NCI-H1048 (cell line): Measurements from ENCODE around the gene RIMBP2.

Experiments
- DNase-seq: peaks from one replicate; lab custom pipeline; 2025; lab: John Stamatoyannopoulos, UW

The RIMBP2 gene

DNA sequence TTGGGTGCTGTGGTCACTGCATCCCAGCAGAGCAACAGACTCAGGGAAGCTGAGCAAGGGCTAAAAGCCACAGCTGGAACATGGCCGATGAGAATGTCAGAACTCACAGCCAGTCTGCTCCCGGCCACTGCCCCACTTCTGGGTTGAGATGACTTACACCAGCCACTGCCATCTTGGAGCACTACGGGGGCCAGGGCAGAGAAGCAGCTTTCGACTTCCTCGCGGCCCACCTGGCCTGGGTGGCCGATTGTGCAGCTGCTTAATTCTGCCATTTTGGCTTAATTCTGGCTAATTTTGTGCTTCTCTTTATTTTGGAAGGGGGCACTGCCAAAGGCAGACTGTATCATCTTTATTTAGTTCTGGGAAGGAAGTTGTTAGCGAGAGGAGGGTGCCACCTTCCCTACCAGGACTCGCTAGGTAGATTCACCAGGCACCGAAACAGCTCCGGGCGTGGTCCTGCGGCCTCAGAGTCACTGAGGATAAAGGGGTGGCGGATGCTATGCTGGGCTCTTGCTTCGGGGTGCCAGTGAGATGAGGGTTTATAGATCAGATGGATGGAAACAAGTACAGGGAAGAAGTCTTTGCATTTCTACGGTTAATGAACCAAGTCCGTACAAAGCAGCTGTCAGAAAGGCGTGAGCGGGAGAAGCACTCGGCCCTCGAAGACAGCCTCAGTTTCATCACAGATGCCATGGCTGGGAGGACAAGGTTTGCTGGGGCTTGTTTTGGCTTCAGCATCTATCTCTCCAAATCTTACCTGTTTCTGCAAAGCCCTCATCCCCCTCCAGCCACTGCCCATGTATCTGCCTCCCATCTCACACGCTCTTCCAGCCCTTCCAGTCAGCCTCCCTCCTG lies 230.6 kb downstream of the RIMBP2 start:
- DNase-seq = no peak

DNA sequence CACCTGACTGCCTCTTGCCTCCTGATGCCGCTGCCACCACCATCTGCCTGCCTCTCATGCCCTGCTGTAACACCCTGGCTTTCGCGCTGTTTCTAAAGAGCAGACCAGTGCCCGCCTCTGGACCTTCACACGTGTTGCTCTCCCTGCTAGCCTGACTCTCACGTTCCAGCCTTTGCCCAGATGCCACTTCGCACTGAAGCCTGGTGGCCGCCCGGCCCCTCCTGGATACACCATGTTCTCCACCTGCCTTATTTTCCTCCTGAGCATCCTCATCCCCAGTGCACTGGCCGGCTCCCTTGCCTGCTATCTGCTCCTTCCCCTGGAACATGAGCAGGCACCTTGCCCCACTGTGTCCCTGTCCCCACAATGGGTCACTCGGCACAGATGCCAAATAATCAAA lies 231.9 kb downstream of the RIMBP2 start:
- no peak for DNase-seq

DNA sequence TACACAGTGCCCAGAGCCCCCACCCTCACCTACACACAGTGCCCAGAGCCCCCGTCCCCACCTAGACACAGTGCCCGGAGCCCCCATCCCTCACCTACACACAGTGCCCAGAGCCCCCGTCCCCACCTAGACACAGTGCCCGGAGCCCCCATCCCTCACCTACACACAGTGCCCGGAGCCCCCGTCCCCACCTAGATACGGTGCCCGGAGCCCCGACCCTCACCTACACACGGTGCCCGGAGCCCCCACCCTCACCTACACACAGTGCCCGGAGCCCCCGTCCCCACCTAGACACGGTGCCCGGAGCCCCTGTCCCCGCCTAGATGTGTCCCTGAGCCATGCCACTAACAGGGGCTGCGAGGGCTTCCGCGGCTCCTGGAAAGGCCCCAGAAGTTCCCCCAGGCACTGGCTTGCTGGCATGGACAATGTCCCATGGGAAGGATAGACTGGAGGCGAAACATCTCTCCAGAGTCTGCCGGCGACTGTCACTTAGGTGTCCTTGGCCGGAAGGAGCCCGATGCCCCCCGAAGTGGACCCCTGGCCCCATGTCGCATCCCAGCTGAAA lies 232.4 kb downstream of the RIMBP2 start:
- no peak for DNase-seq

GRCh38 chr12:130482448-130482847 lies 233.7 kb downstream of the RIMBP2 start:
- DNase-seq = no peak

DNA sequence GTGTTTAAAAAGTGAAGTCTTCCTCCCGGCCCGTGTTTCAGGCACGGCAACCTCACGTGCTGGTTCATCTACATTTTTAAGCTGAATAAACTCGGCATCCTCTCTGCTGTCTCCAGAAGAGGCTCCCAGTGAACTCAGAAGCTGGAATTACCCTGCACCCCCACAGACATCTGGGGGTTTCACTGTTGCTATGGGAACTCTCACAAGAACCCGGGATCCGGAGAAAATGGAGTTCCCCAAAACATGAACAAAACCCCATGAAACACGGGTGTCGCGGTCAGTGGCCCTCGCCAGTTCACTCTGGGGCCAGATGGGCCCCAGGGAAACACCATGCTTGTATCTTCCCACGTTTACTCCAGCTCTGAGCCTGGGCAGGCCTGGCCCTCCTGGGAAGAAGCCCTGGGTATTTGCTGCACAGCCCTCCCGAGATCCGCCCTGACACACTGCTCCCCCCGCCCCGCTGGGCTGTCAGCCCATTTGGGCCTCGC lies 234.7 kb downstream of the RIMBP2 start:
- no peak for DNase-seq

DNA sequence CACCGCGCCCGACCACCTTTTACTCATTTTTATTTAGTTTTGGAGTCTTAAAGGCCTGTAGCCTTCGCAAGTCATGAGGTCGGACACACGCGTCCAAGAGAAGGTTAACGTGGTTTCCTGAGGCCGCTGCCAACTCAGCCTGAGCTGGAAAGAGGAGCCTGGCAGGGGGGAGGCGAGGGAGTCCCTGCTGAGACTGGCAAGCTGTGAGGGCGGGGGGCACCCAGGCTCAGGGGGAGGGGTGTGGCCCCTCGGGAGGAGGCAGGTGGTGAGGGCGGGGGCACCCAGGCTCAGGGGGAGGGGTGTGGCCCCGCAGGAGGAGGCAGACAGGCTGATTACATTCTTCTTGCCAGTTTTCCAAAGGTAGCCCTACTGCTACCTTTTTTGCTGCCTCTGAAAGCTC lies 235.2 kb downstream of the RIMBP2 start:
- no peak for DNase-seq

GRCh38 chr12:130480231-130480630 lies 235.9 kb downstream of the RIMBP2 start:
- DNase-seq = no peak

GRCh38 chr12:130479401-130480125 lies 236.5 kb downstream of the RIMBP2 start:
- DNase-seq = no peak

DNA sequence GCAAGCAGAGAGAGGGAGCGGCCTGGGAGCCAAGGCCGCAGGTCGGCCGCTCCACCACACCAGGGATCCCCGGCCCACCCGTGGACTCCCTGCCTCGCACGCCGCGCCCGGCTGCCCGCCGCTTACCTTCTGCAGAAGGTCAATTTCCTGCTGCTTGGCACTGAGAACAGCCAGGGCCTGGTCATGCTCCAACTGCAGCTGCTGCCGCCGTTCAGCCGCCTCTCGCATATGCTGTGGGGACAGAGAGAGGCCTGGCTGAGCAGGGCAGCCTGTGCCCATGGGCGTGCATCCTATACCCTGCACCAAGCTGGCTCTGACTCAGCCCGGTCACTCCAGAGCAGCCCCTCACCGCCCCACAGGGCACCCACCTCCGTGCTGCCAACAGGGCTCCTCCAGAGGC lies 237.3 kb downstream of the RIMBP2 start:
- DNase-seq = no peak

GRCh38 chr12:130477701-130478100 lies 238.4 kb downstream of the RIMBP2 start:
- no peak for DNase-seq

GRCh38 chr12:130477266-130477665 lies 238.8 kb downstream of the RIMBP2 start:
- no peak for DNase-seq

- DNase-seq = no peak
Observed at GRCh38 chr12:130476451-130477135, 239.5 kb downstream of the RIMBP2 start.

- no peak for DNase-seq
Observed at GRCh38 chr12:130474599-130475269, 241.4 kb downstream of the RIMBP2 start.

- DNase-seq = no peak
Observed at GRCh38 chr12:130473266-130473665, 242.8 kb downstream of the RIMBP2 start.

GRCh38 chr12:130470969-130471368 lies 245.1 kb downstream of the RIMBP2 start:
- no peak for DNase-seq

DNA sequence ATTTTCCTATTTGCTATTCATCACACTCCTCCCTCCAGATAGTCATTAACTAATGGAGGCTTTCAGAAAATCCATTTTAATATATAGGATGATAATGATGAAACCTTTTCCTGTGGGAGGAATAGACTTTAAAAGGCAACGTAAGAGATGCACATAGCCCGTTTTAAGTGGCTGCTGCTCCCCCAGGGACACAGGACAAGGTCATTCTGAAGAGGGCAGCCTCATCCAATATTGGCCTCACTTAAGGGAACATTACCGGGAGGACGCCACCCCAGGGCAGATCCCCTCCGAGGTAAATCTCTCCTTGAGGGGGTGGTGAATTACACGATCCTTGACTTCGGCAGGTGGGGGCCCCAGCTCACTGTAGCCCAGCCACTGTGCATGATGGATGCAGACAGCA lies 246.5 kb downstream of the RIMBP2 start:
- no peak for DNase-seq

GRCh38 chr12:130468700-130469245 lies 247.3 kb downstream of the RIMBP2 start:
- no peak for DNase-seq

DNA sequence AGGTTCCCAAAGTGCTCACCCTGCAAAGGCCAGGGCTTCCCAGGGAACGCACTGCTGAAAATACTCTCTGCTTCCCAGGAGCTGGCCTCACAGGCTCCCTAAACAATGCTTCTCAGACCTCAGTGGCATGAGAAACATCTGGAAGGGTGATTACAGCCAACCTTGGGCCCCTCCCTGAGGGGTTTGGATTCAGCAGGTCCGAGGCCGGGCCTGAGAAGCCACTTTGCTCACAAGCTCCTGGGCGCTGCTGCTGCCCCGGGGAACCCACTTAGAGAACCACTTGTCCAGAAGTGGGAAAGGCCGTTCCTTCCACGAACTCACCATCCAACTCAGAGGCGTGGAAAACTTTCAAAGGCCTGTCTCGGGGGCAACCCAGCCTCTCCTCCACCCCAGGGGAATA lies 247.9 kb downstream of the RIMBP2 start:
- DNase-seq = no peak

DNA sequence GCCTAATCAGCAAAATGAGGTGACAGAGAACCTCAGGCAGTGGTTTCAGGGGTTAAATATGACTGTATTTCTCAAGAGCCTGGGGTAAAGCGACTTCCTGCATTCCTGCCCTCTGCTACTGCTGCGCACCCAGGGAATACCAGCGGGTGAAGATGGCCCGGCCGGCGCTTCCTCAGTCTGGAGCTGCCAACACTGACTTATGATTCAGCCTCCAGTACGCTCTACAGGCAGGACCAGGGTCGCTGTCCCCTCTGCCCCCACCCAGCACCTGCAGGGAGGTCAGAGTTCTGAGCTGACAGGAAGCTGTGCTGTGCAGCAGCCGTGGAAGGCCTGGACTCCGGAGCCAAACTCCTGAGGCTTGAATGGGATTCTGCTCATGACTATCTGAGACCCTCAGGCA lies 250.5 kb downstream of the RIMBP2 start:
- DNase-seq = no peak

- no peak for DNase-seq
Observed at GRCh38 chr12:130465046-130465445, 251.1 kb downstream of the RIMBP2 start.
